Trophoblast cell (in vitro differentiated cells and primary cell): ENCODE results near the gene PRB2.
"Not testable (repeated sequence)": the region's sequence is repeated elsewhere in the genome, so short reads cannot be mapped to it uniquely, and the experiment has no call there.

Source experiments
- DNase-seq, 2 donors: peaks; one replicate each; pipeline ENCODE4 v3.0.0-alpha.2; 2016
- H2AFZ ChIP-seq: 2 replicates; pipeline ENCODE4 v1.6.1; 2013; ENCODE audit warnings: low read length, moderate library complexity, mild to moderate bottlenecking; ENCODE audit not compliant: insufficient read depth, poor library complexity
- H2AK5ac ChIP-seq: 2 replicates; pipeline ENCODE4 v1.6.1; 2013; ENCODE audit warnings: mild to moderate bottlenecking, low read length
- H2BK120ac ChIP-seq: 2 replicates; pipeline ENCODE4 v1.6.1; 2013; ENCODE audit warnings: low read length, mild to moderate bottlenecking, moderate library complexity; ENCODE audit not compliant: insufficient read depth, poor library complexity
- H2BK12ac ChIP-seq: 2 replicates; pipeline ENCODE4 v1.6.1; 2013; ENCODE audit warnings: mild to moderate bottlenecking, low read length, moderate library complexity
- H2BK5ac ChIP-seq: 2 replicates; pipeline ENCODE4 v1.6.1; 2013; ENCODE audit warnings: low read length, low read depth, moderate library complexity, mild to moderate bottlenecking; ENCODE audit not compliant: poor library complexity
- H3K14ac ChIP-seq: 2 replicates; pipeline ENCODE4 v1.6.1; 2013; ENCODE audit warnings: mild to moderate bottlenecking, low read length
- H3K18ac ChIP-seq: 2 replicates; pipeline ENCODE4 v1.6.1; 2013; ENCODE audit warnings: mild to moderate bottlenecking, low read length
- H3K23ac ChIP-seq: 2 replicates; pipeline ENCODE4 v1.6.1; 2013; ENCODE audit warnings: low read length
- H3K27ac ChIP-seq: 2 replicates; pipeline ENCODE4 v1.5.1; 2013; ENCODE audit warnings: low read depth, mild to moderate bottlenecking, inconsistent platforms, low read length, moderate library complexity
- H3K27me3 ChIP-seq: 2 replicates; pipeline ENCODE4 v1.6.1; 2013; ENCODE audit warnings: inconsistent platforms, mild to moderate bottlenecking, low read length, moderate library complexity; ENCODE audit not compliant: insufficient read depth
- H3K36me3 ChIP-seq, 2 experiments: 1 replicate in 1 of 2; 2 replicates in 1 of 2; pipeline ENCODE4 v1.6.1; 2013; ENCODE audit warnings: low read length in 2 of 2, mild to moderate bottlenecking in 2 of 2, moderate library complexity in 1 of 2; ENCODE audit not compliant: insufficient read depth in 2 of 2, control insufficient read depth in 1 of 2
- H3K4ac ChIP-seq: 2 replicates; pipeline ENCODE4 v1.6.1; 2013; ENCODE audit warnings: low read depth, mild to moderate bottlenecking, low read length, moderate library complexity
- H3K4me1 ChIP-seq, 2 experiments: 1 replicate in 1 of 2; 2 replicates in 1 of 2; pipeline ENCODE4 v1.6.1; 2013; ENCODE audit warnings: low read length in 2 of 2, mild to moderate bottlenecking in 2 of 2, moderate library complexity in 1 of 2; ENCODE audit not compliant: insufficient read depth in 2 of 2, control insufficient read depth in 1 of 2
- H3K4me2 ChIP-seq: 2 replicates; pipeline ENCODE4 v1.6.1; 2013; ENCODE audit warnings: inconsistent platforms, mild to moderate bottlenecking, low read length, moderate library complexity
- H3K4me3 ChIP-seq: 2 replicates; pipeline ENCODE4 v1.5.1; 2013; ENCODE audit warnings: mild to moderate bottlenecking, low read depth, low read length, inconsistent platforms
- H3K79me1 ChIP-seq: one replicate; pipeline ENCODE4 v1.6.1; 2013; ENCODE audit warnings: low read length
- H3K79me2 ChIP-seq: 2 replicates; pipeline ENCODE4 v1.6.1; 2013; ENCODE audit warnings: low read length, mild to moderate bottlenecking; ENCODE audit not compliant: control insufficient read depth, insufficient read depth, poor library complexity
- H3K9ac ChIP-seq: 2 replicates; pipeline ENCODE4 v1.6.1; 2013; ENCODE audit warnings: mild to moderate bottlenecking, low read length
- H3K9me3 ChIP-seq: 2 replicates; pipeline ENCODE4 v1.6.1; 2013; ENCODE audit warnings: low read depth, mild to moderate bottlenecking, control low read depth, inconsistent platforms, low read length; ENCODE audit not compliant: insufficient read depth
- H4K12ac ChIP-seq: 2 replicates; pipeline ENCODE4 v1.6.1; 2013; ENCODE audit warnings: low read depth, mild to moderate bottlenecking, low read length, moderate library complexity
- H4K8ac ChIP-seq: 2 replicates; pipeline ENCODE4 v1.6.1; 2013; ENCODE audit warnings: low read depth, mild to moderate bottlenecking, low read length, moderate library complexity
- H4K91ac ChIP-seq: one replicate; pipeline ENCODE4 v1.6.1; 2013; ENCODE audit warnings: low read depth, mild to moderate bottlenecking, low read length, moderate library complexity
- WGBS: extraction: QIAGEN DNeasy Blood & Tissue Kit; methylation state at CpG from one replicate; pipeline ENCODE4 v1.1.7; 2013; ENCODE audit warnings: missing lambda C conversion rate; ENCODE audit not compliant: insufficient read length, insufficient coverage; ENCODE audit errors: extremely low coverage; 5-methylcytosine and 5-hydroxymethylcytosine counted together

PRB2 gene

GRCh38 chr12:11391456-11391855 is 3.9 kb downstream of the PRB2 start:
- H2BK120ac ChIP-seq, H3K36me3 ChIP-seq, H4K12ac ChIP-seq, H3K23ac ChIP-seq, H2AK5ac ChIP-seq, H3K27me3 ChIP-seq, H2BK12ac ChIP-seq, H2BK5ac ChIP-seq, H3K4me1 ChIP-seq, H3K79me1 ChIP-seq, H2AFZ ChIP-seq, H3K4me2 ChIP-seq, H3K4me3 ChIP-seq, H3K79me2 ChIP-seq, DNase-seq, H3K4ac ChIP-seq, H4K91ac ChIP-seq, H3K18ac ChIP-seq, H3K14ac ChIP-seq, H3K27ac ChIP-seq, H3K9ac ChIP-seq, H3K9me3 ChIP-seq, H4K8ac ChIP-seq: not testable (repeated sequence)
- WGBS: no CpG with 5 or more reads among the region's 3 CpGs

- H2BK12ac ChIP-seq, H3K4me2 ChIP-seq, DNase-seq, H4K12ac ChIP-seq, H4K91ac ChIP-seq, H3K27me3 ChIP-seq, H3K79me2 ChIP-seq, H3K23ac ChIP-seq, H3K9ac ChIP-seq, H2BK120ac ChIP-seq, H2AK5ac ChIP-seq, H3K18ac ChIP-seq, H3K9me3 ChIP-seq, H3K4ac ChIP-seq, H3K4me1 ChIP-seq, H2BK5ac ChIP-seq, H3K4me3 ChIP-seq, H3K79me1 ChIP-seq, H3K36me3 ChIP-seq, H3K14ac ChIP-seq, H2AFZ ChIP-seq, H4K8ac ChIP-seq, H3K27ac ChIP-seq: not testable (repeated sequence)
- no CpG with 5 or more reads among the region's 3 CpGs for WGBS
These were observed 17.9 kb downstream of the PRB2 start for GRCh38 chr12:11377420-11377819.

- H3K36me3 ChIP-seq: no peaks in the 10 kb centered on the region
- no peak overlapping the region for H3K9ac ChIP-seq
- no peaks in the 10 kb centered on the region for H3K9me3 ChIP-seq
- H3K4me3 ChIP-seq: no peak overlapping the region
- H2BK12ac ChIP-seq: no peak overlapping the region
- H3K4me2 ChIP-seq: no peak overlapping the region
- H4K91ac ChIP-seq: no peak overlapping the region
- no peaks in the 10 kb centered on the region for H3K27me3 ChIP-seq
- no peaks in the 10 kb centered on the region for H3K4me1 ChIP-seq
- H3K23ac ChIP-seq: no peak overlapping the region
- H4K8ac ChIP-seq: no peak overlapping the region
- H2AK5ac ChIP-seq: no peak overlapping the region
- no peaks in the 10 kb centered on the region for H3K79me1 ChIP-seq
- H3K14ac ChIP-seq: no peak overlapping the region
- H2BK120ac ChIP-seq: no peak overlapping the region
- no peak overlapping the region for H2AFZ ChIP-seq
- no peak overlapping the region for H3K18ac ChIP-seq
- no peak for DNase-seq
- no peak overlapping the region for H2BK5ac ChIP-seq
- H3K79me2 ChIP-seq: no peaks in the 10 kb centered on the region
- H3K27ac ChIP-seq: no peak overlapping the region
- no peak overlapping the region for H4K12ac ChIP-seq
- H3K4ac ChIP-seq: no peak overlapping the region
These were observed 34.2 kb downstream of the PRB2 start for GRCh38 chr12:11361151-11361550.

- not testable (repeated sequence) for H2AFZ ChIP-seq, H2AK5ac ChIP-seq, H3K9me3 ChIP-seq, H4K91ac ChIP-seq, H2BK120ac ChIP-seq, H3K4me3 ChIP-seq, H3K18ac ChIP-seq, H3K79me1 ChIP-seq, H3K27me3 ChIP-seq, H2BK5ac ChIP-seq, H3K4me2 ChIP-seq, H3K14ac ChIP-seq, H2BK12ac ChIP-seq, H3K23ac ChIP-seq, H3K36me3 ChIP-seq, H3K79me2 ChIP-seq, H3K4ac ChIP-seq, H4K12ac ChIP-seq, H4K8ac ChIP-seq, H3K27ac ChIP-seq, H3K4me1 ChIP-seq, H3K9ac ChIP-seq
- WGBS: no CpG with 5 or more reads among the region's 1 CpG
- DNase-seq: peak in 1 of 2 donors; percentile 26
These were observed 35.0 kb downstream of the PRB2 start for GRCh38 chr12:11360205-11360883.
